Caco-2 (cell line): ENCODE data around the gene RPA1. TPM values are rescaled to one million over a fixed set of nuclear protein-coding genes. Genes with fewer than 3 reads are reported as not detected.

ENCODE experiments used
- BruUV-seq: library from RNA; stranded (reverse); fragments of 400-500 nt; replicated peaks from 2 replicates; lab custom pipeline; 2021; lab: Mats Ljungman, UMichigan
- CTCF ChIA-PET: fragments of 300-600 bp; sonication (Branson Sonifier 250); formaldehyde crosslinking; loops from one replicate; lab custom pipeline; 2022; ENCODE audit warnings: antibody characterized with exemption; lab: Charles Lee
- POLR2A ChIA-PET: fragments of 300-600 bp; sonication (Branson Sonifier 250); formaldehyde crosslinking; loops from one replicate; lab custom pipeline; 2022; ENCODE audit warnings: antibody characterized with exemption; lab: Charles Lee
- DNase-seq, 2 experiments: peaks; one replicate each; pipeline versions ENCODE4 v3.0.0 to v3.0.0-alpha.2; 2020 to 2022
- H3K27me3 ChIP-seq: replicated peaks from 2 replicates; pipeline ENCODE4 v1.6.0; 2011; ENCODE audit warnings: low read length; ENCODE audit not compliant: control insufficient read depth, insufficient read depth
- H3K36me3 ChIP-seq: 2 replicates; pipeline ENCODE4 v1.5.1; 2011; ENCODE audit warnings: low read length; ENCODE audit not compliant: control insufficient read depth, insufficient read depth
- H3K4me1 ChIP-seq: fragments of 250-450 bp; sonication (Bioruptor Pico); 2 replicates; pipeline ENCODE4 v1.5.1; 2020; ENCODE audit warnings: mild to moderate bottlenecking
- H3K4me3 ChIP-seq: 2 replicates; pipeline ENCODE4 v1.5.1; 2011; ENCODE audit warnings: low read depth, mild to moderate bottlenecking, control low read depth, low read length
- H3K9me3 ChIP-seq: fragments of 250-450 bp; sonication (Bioruptor Pico); 2 replicates; pipeline ENCODE4 v1.5.1; 2020; ENCODE audit warnings: mild to moderate bottlenecking, moderate library complexity
- H3K27ac Mint-ChIP-seq: one replicate; pipeline ENCODE4 v1.8.0; 2022; ENCODE audit warnings: mixed read lengths; ENCODE audit not compliant: unreplicated experiment
- H3K27me3 Mint-ChIP-seq: one replicate; pipeline ENCODE4 v1.8.0; 2022; ENCODE audit warnings: mixed read lengths; ENCODE audit not compliant: insufficient read depth, unreplicated experiment
- H3K36me3 Mint-ChIP-seq: one replicate; pipeline ENCODE4 v1.8.0; 2022; ENCODE audit warnings: mild to moderate bottlenecking, mixed read lengths; ENCODE audit not compliant: insufficient read depth, unreplicated experiment
- H3K4me1 Mint-ChIP-seq: one replicate; pipeline ENCODE4 v1.8.0; 2022; ENCODE audit warnings: low read depth, mixed read lengths; ENCODE audit not compliant: unreplicated experiment
- H3K4me3 Mint-ChIP-seq: one replicate; pipeline ENCODE4 v1.8.0; 2022; ENCODE audit warnings: mild to moderate bottlenecking, moderate library complexity, mixed read lengths; ENCODE audit not compliant: unreplicated experiment
- H3K9me3 Mint-ChIP-seq: one replicate; pipeline ENCODE4 v1.8.0; 2022; ENCODE audit warnings: mixed read lengths; ENCODE audit not compliant: unreplicated experiment
- intact Hi-C: fragments of 100-400 bp; cut with micrococcal nuclease; formaldehyde crosslinking; loops from one replicate; pipeline ENCODE4 v1.10.0; 2022; ENCODE audit not compliant: unreplicated experiment
- total RNA-seq: library from RNA; stranded (reverse); gene quantifications from 2 replicates; pipeline ENCODE4 v1.2.3, GENCODE V29; 2022
- TF ChIP-seq, protein P1 (sequence below), 2 experiments: fragments of 200-600 bp in 1 of 2; IDR thresholded peaks; 1 replicate in 1 of 2; 2 replicates in 1 of 2; pipeline versions ENCODE4 v1.5.1 to v1.8.0; 2011 to 2022; ENCODE audit warnings: antibody characterized with exemption in 1 of 2, control low read depth in 1 of 2, inconsistent platforms in 1 of 2, low read depth in 1 of 2, low read length in 1 of 2, mild to moderate bottlenecking in 1 of 2, moderate library complexity in 1 of 2; ENCODE audit not compliant: insufficient read depth in 1 of 2, severe bottlenecking in 1 of 2, unreplicated experiment in 1 of 2

RPA1 gene
- total RNA-seq, 1 experiment from 2014 or later, result 167 TPM

DNA sequence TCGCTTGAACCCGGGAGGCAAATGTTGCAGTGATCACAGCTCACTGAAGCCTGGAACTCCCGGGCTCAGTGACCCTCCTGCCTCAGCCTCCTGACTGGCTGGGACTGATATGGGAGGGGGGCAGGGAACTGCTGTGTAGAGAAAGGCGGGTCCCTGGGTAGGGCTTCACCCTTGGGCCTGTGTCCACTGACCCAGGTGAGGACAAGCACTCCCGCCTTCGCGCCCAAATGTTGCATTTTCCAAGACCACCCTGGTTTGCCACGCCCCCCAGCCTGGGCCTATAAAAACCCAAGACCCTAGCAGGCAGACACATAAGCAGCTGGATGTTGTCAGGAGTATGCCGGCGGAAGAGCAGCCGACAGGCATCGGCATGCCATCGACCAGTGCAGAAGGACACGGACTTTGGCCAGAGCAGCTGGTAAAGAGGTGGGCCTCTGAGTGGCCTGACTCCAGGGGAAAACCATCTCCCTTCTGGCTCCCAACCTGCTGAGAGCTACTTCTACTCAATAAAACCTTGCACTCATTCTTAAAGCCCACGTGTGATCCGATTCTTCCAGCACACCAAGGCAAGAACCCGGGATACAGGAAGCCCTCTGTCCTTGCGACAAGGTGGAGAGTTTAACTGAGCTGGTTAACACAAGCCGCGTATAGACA, 19.2 kb upstream of the RPA1 start:
- Histone ChIP-seq H3K4me1 (peaks cover 19% of the 10 kb centered on the region), H3K27me3 (no peaks in the 10 kb centered on the region), H3K36me3 (no peaks in the 10 kb centered on the region), H3K4me3 (no peak overlapping the region), H3K9me3 (no peaks in the 10 kb centered on the region)
- CTCF ChIA-PET, result no interaction called here
- POLR2A ChIA-PET, result interaction anchor here (0.6 to 1.9 kb wide), 2 partner anchors 19 to 414 kb away, joined by 5 to 8 read pairs; partner anchors contain the start of genes RPA1 and SMYD4
- Mint-ChIP-seq H3K4me3 (no peak overlapping the region), H3K36me3 (peaks cover 50% of the 10 kb centered on the region), H3K27ac (peak overlapping the region; percentile 64), H3K9me3 (no peaks in the 10 kb centered on the region), H3K4me1 (peaks cover 7% of the 10 kb centered on the region), H3K27me3 (no peaks in the 10 kb centered on the region)
- intact Hi-C loops, result no loop called here
- peak; percentile 30 to 49 for DNase-seq
- no TSS peak for BruUV-seq
- TF ChIP-seq, protein P1, sequence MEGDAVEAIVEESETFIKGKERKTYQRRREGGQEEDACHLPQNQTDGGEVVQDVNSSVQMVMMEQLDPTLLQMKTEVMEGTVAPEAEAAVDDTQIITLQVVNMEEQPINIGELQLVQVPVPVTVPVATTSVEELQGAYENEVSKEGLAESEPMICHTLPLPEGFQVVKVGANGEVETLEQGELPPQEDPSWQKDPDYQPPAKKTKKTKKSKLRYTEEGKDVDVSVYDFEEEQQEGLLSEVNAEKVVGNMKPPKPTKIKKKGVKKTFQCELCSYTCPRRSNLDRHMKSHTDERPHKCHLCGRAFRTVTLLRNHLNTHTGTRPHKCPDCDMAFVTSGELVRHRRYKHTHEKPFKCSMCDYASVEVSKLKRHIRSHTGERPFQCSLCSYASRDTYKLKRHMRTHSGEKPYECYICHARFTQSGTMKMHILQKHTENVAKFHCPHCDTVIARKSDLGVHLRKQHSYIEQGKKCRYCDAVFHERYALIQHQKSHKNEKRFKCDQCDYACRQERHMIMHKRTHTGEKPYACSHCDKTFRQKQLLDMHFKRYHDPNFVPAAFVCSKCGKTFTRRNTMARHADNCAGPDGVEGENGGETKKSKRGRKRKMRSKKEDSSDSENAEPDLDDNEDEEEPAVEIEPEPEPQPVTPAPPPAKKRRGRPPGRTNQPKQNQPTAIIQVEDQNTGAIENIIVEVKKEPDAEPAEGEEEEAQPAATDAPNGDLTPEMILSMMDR (IDR thresholded peaks at IDR 0.05; ENCODE audit: insufficient read depth in 1 of 2, low read depth in 1 of 2, low read length in 1 of 2, severe bottlenecking in 1 of 2, unreplicated experiment in 1 of 2), result no peak

DNA sequence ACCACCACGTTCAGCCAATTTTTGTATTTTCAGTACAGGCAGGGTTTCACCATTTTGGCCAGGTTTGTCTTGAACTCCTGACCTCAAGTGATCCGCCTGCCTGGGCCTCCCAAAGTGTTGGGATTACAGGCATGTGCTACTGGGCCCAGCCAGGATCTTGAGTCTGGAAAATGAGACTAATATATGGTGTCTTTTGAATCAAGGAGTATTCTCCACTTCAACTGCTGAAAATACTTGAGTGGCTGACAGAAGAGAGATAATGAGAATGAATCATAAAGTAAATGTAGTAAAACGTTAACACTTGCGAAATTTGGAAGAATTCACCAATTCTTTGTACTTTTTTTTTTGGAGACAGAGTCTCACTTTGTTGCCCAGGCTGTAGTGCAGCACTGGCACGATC, 16.7 kb upstream of the RPA1 start:
- TF ChIP-seq, protein P1 (IDR thresholded peaks at IDR 0.05; ENCODE audit: insufficient read depth in 1 of 2, low read depth in 1 of 2, low read length in 1 of 2, severe bottlenecking in 1 of 2, unreplicated experiment in 1 of 2), result no peak
- no peak for DNase-seq
- no peaks in the 10 kb centered on the region for H3K36me3 ChIP-seq
- POLR2A ChIA-PET, result no interaction called here
- Mint-ChIP-seq H3K4me1 (peaks cover 7% of the 10 kb centered on the region), H3K27ac (no peak overlapping the region), H3K27me3 (no peaks in the 10 kb centered on the region), H3K36me3 (peaks cover 50% of the 10 kb centered on the region), H3K4me3 (no peak overlapping the region), H3K9me3 (no peaks in the 10 kb centered on the region)
- H3K4me1 ChIP-seq, result peaks cover 19% of the 10 kb centered on the region
- no peaks in the 10 kb centered on the region for H3K27me3 ChIP-seq
- no peak overlapping the region for H3K4me3 ChIP-seq
- CTCF ChIA-PET, result no interaction called here
- H3K9me3 ChIP-seq, result no peaks in the 10 kb centered on the region
- intact Hi-C loops, result no loop called here
- no TSS peak for BruUV-seq

DNA sequence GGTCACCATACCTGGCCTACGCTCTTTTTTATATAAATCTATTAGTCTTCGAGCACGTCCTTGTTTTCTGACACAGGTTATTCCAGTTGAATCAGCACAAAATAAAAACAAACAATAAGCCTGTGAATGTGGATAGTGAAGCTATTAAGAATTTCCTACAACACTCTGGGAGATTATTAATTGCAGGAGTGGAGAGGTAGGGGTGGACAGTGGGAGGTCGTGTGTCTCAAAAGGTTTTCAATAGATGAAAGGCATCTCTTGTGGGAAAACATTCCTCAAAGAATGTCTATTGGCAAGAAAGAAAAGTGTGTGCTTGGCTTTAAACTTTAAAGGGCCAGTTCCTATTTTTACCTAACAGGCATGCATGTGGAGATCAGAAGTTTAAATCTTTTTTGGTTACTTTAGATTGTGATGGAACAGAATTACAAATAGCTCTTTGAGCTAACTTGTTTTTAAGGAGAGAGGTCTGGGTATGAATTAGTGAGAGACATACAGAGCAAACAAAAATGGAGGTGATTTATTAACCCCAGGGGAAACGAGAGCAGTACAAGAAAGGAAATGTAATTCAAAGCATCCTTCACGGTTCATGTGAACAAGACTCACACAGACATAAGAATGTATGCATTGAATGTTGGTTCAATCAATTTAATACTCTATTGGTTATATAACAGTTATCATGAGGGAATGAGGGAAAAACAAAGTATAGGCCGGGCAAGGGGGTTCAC, 9.1 kb upstream of the RPA1 start:
- no peak overlapping the region for H3K27ac Mint-ChIP-seq

More for the DNA sequence above, 9.1 kb upstream of the RPA1 start:
- Mint-ChIP-seq H3K4me3 (no peak overlapping the region), H3K9me3 (no peaks in the 10 kb centered on the region), H3K4me1 (peaks cover 8% of the 10 kb centered on the region), H3K27me3 (no peaks in the 10 kb centered on the region), H3K36me3 (peaks cover 57% of the 10 kb centered on the region)
- TF ChIP-seq, protein P1 (IDR thresholded peaks at IDR 0.05; ENCODE audit: insufficient read depth in 1 of 2, low read depth in 1 of 2, low read length in 1 of 2, severe bottlenecking in 1 of 2, unreplicated experiment in 1 of 2), result no peak
- ChIA-PET POLR2A (no interaction called here), CTCF (no interaction called here)
- no peaks in the 10 kb centered on the region for H3K9me3 ChIP-seq
- no peaks in the 10 kb centered on the region for H3K27me3 ChIP-seq
- no peak for DNase-seq
- no peak overlapping the region for H3K4me3 ChIP-seq
- H3K4me1 ChIP-seq, result no peaks in the 10 kb centered on the region
- H3K36me3 ChIP-seq, result no peaks in the 10 kb centered on the region
- intact Hi-C loops, result no loop called here
- BruUV-seq, result no TSS peak
